A549 (cell line): ENCODE data around the gene CACNA1E. TPM values are rescaled to one million over a fixed set of nuclear protein-coding genes. Genes with fewer than 3 reads are reported as not detected.

ENCODE experiments used
- ATAC-seq, 2 experiments: fragments of 200-7000 bp in 1 of 2; fragments of >200 bp in 1 of 2; cut with Nextera tagmentation in 1 of 2; cut with Tn5 transposase in 1 of 2; 3 replicates each; pipeline versions ENCODE4 v1.8.0 to v1.9.1; 2018 to 2020; ENCODE audit warnings: mild to moderate bottlenecking in 1 of 2, moderate library complexity in 1 of 2
- CTCF ChIA-PET: fragments of 300-600 bp; sonication (Branson Sonifier 250); formaldehyde crosslinking; extraction: SDS; loops from one replicate; lab custom pipeline; 2021; ENCODE audit warnings: antibody characterized with exemption, inconsistent platforms; lab: Yijun Ruan, JAX
- POLR2A ChIA-PET: fragments of 350-600 bp; formaldehyde crosslinking; extraction: SDS; loops from one replicate; lab custom pipeline; 2021; ENCODE audit warnings: antibody characterized with exemption, inconsistent platforms; lab: Yijun Ruan, JAX
- DNase-seq, 2 experiments: peaks; one replicate each; pipeline versions ENCODE4 v3.0.0 to v3.0.0-alpha.2; 2011 to 2016; ENCODE audit warnings: low read depth in 1 of 2, low spot score in 1 of 2
- FAIRE-seq: peaks from 2 replicates; lab custom pipeline; 2011; peaks lifted over from hg19 to GRCh38; lab: Jason Lieb, UNC
- H3K27ac ChIP-seq, 2 experiments: fragments of >200 bp; sonication (Bioruptor Twin); formaldehyde crosslinking; 3 replicates each; pipeline ENCODE4 v1.5.1; 2016 to 2017
- H3K4me1 ChIP-seq: fragments of >200 bp; sonication (Bioruptor Twin); formaldehyde crosslinking; 3 replicates; pipeline ENCODE4 v1.6.1; 2016
- H3K4me2 ChIP-seq: fragments of >200 bp; sonication (Bioruptor Twin); formaldehyde crosslinking; 3 replicates; pipeline ENCODE4 v1.6.1; 2016
- H3K4me3 ChIP-seq: fragments of >200 bp; sonication (Bioruptor Twin); formaldehyde crosslinking; 3 replicates; pipeline ENCODE4 v1.5.1; 2016
- H3K9me3 ChIP-seq: fragments of >200 bp; sonication (Bioruptor Twin); formaldehyde crosslinking; 3 replicates; pipeline ENCODE4 v1.6.1; 2016
- BCL3 ChIP-seq: fragments of >200 bp; sonication (Bioruptor Twin); formaldehyde crosslinking; IDR thresholded peaks from 3 replicates; pipeline ENCODE4 v1.6.1; 2016
- CBX8 ChIP-seq: fragments of 200-600 bp; sonication (generic); IDR thresholded peaks from 2 replicates; pipeline ENCODE4 v1.6.1; 2016
- CHD2 ChIP-seq: fragments of 150-350 bp; IDR thresholded peaks from 2 replicates; pipeline ENCODE4 v1.6.1; 2014; ENCODE audit warnings: low read length; ENCODE audit not compliant: partially characterized antibody
- E2F6 ChIP-seq: IDR thresholded peaks from 2 replicates; pipeline ENCODE4 v1.6.1; 2012; ENCODE audit warnings: low read depth, borderline replicate concordance
- EHF ChIP-seq: fragments of 250-450 bp; sonication (Bioruptor Pico); IDR thresholded peaks from 2 replicates; pipeline ENCODE4 v1.5.0; 2020; ENCODE audit warnings: mild to moderate bottlenecking
- EP300 ChIP-seq, 2 experiments: fragments of >200 bp; sonication (Bioruptor Twin); formaldehyde crosslinking; IDR thresholded peaks; 2 replicates in 1 of 2; 3 replicates in 1 of 2; pipeline ENCODE4 v1.6.1; 2016 to 2017
- ESRRA ChIP-seq: fragments of 150-350 bp; IDR thresholded peaks from 2 replicates; pipeline ENCODE4 v1.6.1; 2014; ENCODE audit warnings: mild to moderate bottlenecking, low read length, borderline replicate concordance
- FOSB ChIP-seq: fragments of 250-450 bp; sonication (Bioruptor Pico); IDR thresholded peaks from 2 replicates; pipeline ENCODE4 v1.5.0; 2020; ENCODE audit warnings: mild to moderate bottlenecking, moderate library complexity
- FOSL2 ChIP-seq, 2 experiments: fragments of 450-650 bp in 1 of 2; fragments of >200 bp in 1 of 2; sonication (Bioruptor Twin) in 1 of 2; formaldehyde crosslinking; IDR thresholded peaks; 2 replicates each; pipeline versions ENCODE4 v1.5.0 to v1.6.1; 2016 to 2020; ENCODE audit warnings: mild to moderate bottlenecking in 1 of 2, moderate library complexity in 1 of 2
- GATA3 ChIP-seq: IDR thresholded peaks from 2 replicates; pipeline ENCODE4 v1.6.1; 2012; ENCODE audit warnings: borderline replicate concordance
- HMGXB4 ChIP-seq: fragments of 250-450 bp; sonication (Bioruptor Pico); IDR thresholded peaks from 2 replicates; pipeline ENCODE4 v1.5.0; 2021; ENCODE audit warnings: mild to moderate bottlenecking, moderate library complexity, borderline replicate concordance
- HOXA7 ChIP-seq: fragments of 250-450 bp; sonication (Bioruptor Pico); IDR thresholded peaks from 2 replicates; pipeline ENCODE4 v1.5.0; 2020; ENCODE audit warnings: mild to moderate bottlenecking, moderate library complexity
- HOXB13 ChIP-seq: fragments of 250-450 bp; sonication (Bioruptor Pico); IDR thresholded peaks from 2 replicates; pipeline ENCODE4 v1.5.0; 2020; ENCODE audit warnings: low read depth, mild to moderate bottlenecking, moderate library complexity
- HOXB5 ChIP-seq: fragments of 250-450 bp; sonication (Bioruptor Pico); IDR thresholded peaks from 2 replicates; pipeline ENCODE4 v1.5.0; 2020; ENCODE audit warnings: mild to moderate bottlenecking, moderate library complexity
- KDM5A ChIP-seq: fragments of 200-600 bp; sonication (generic); IDR thresholded peaks from 2 replicates; pipeline ENCODE4 v1.6.1; 2016; ENCODE audit warnings: antibody characterized with exemption, mild to moderate bottlenecking
- MAFK ChIP-seq: fragments of 450-650 bp; IDR thresholded peaks from 2 replicates; pipeline ENCODE4 v1.6.1; 2014; ENCODE audit not compliant: partially characterized antibody
- MAZ ChIP-seq: fragments of 150-350 bp; IDR thresholded peaks from 2 replicates; pipeline ENCODE4 v1.6.1; 2014; ENCODE audit warnings: antibody characterized with exemption, low read depth, low read length, borderline replicate concordance
- MYC ChIP-seq: IDR thresholded peaks from 2 replicates; pipeline ENCODE4 v1.6.1; 2012; ENCODE audit warnings: mild to moderate bottlenecking, inconsistent platforms, low read length, improper control_type of control experiment, borderline replicate concordance
- NPAS2 ChIP-seq: fragments of 250-450 bp; sonication (Bioruptor Pico); IDR thresholded peaks from 2 replicates; pipeline ENCODE4 v1.8.0; 2022; ENCODE audit warnings: mild to moderate bottlenecking, moderate library complexity, borderline replicate concordance
- PBX3 ChIP-seq: IDR thresholded peaks from 2 replicates; pipeline ENCODE4 v1.6.1; 2012
- RCOR1 ChIP-seq: fragments of 150-350 bp; IDR thresholded peaks from 2 replicates; pipeline ENCODE4 v1.6.1; 2014; ENCODE audit warnings: antibody characterized with exemption, low read length, low read depth
- RFX5 ChIP-seq: fragments of 450-650 bp; IDR thresholded peaks from 2 replicates; pipeline ENCODE4 v1.7.1; 2014; ENCODE audit warnings: antibody characterized with exemption, mild to moderate bottlenecking, moderate library complexity
- SMC3 ChIP-seq: fragments of >200 bp; sonication (Bioruptor Twin); formaldehyde crosslinking; IDR thresholded peaks from 3 replicates; pipeline ENCODE4 v1.6.1; 2018; ENCODE audit warnings: inconsistent platforms
- SREBF2 ChIP-seq: fragments of 450-650 bp; IDR thresholded peaks from 2 replicates; pipeline ENCODE4 v1.6.1; 2014; ENCODE audit warnings: mild to moderate bottlenecking, moderate library complexity
- TFCP2L1 ChIP-seq: fragments of 250-450 bp; sonication (Bioruptor Pico); IDR thresholded peaks from 2 replicates; pipeline ENCODE4 v1.5.0; 2021; ENCODE audit warnings: mild to moderate bottlenecking
- USF2 ChIP-seq: fragments of 450-650 bp; IDR thresholded peaks from 2 replicates; pipeline ENCODE4 v1.6.1; 2014; ENCODE audit warnings: antibody characterized with exemption
- ZC3H11A ChIP-seq: fragments of 450-650 bp; IDR thresholded peaks from 2 replicates; pipeline ENCODE4 v1.6.1; 2014; ENCODE audit warnings: antibody characterized with exemption, mild to moderate bottlenecking
- ZSCAN20 ChIP-seq: fragments of 250-450 bp; sonication (Bioruptor Pico); IDR thresholded peaks from 2 replicates; pipeline ENCODE4 v1.8.0; 2022; ENCODE audit warnings: mild to moderate bottlenecking, moderate library complexity
- WGBS: methylation state at CpG from one replicate; pipeline ENCODE4 v1.1.6; 2017; ENCODE audit errors: missing lambda C conversion rate; 5-methylcytosine and 5-hydroxymethylcytosine counted together
- polyA plus RNA-seq, 4 experiments: library from polyadenylated mRNA; depleted of rRNA in 3 of 4; stranded (reverse); fragments of >200 nt; fragmentation: RNase III in 1 of 4; extraction: RNeasy Plus Mini Kit Qiagen cat#74134 plus additional on column Dnase treatment in 1 of 4; gene quantifications; 2 replicates in 3 of 4; 3 replicates in 1 of 4; pipeline ENCODE4 v1.2.3, GENCODE V29; 2011 to 2017

CACNA1E gene
- polyA plus RNA-seq, 2 of the 4 experiments (the other 2 are of a cell fraction), result 0.01 TPM; not detected in 1

- Histone ChIP-seq H3K27ac (no peak overlapping the region), H3K9me3 (no peaks in the 10 kb centered on the region), H3K4me3 (no peak overlapping the region), H3K4me2 (no peak overlapping the region), H3K4me1 (no peaks in the 10 kb centered on the region)
- ChIA-PET POLR2A (no interaction called here), CTCF (interaction anchor here (2.0 kb wide), 1 partner anchor 16 kb away, joined by 5 read pairs; no protein-coding TSS in a partner anchor)
- 30% methylated on average over 6 of the region's 6 CpGs for WGBS
- FAIRE-seq (no peak), DNase-seq (no peak), ATAC-seq (peak in 1 of 2 experiments; percentile 33; a peak in 3 of 6 replicates)
- TF ChIP-seq BCL3 (no peak), ZSCAN20 (no peak), MAZ (no peak), HMGXB4 (CRISPR knock-in tag) (no peak), KDM5A (no peak), EP300 (IDR thresholded peaks at IDR 0.05) (no peak), E2F6 (no peak), USF2 (no peak), SREBF2 (no peak), EHF (CRISPR knock-in tag) (no peak), RFX5 (no peak), FOSL2 (IDR thresholded peaks at IDR 0.05) (no peak), FOSL2 (CRISPR knock-in tag; IDR thresholded peaks at IDR 0.05) (no peak), ESRRA (no peak), HOXA7 (CRISPR knock-in tag) (no peak), MAFK (no peak), GATA3 (no peak), CHD2 (no peak), SMC3 (no peak), CBX8 (no peak), ZC3H11A (no peak)
Measured at GRCh38 chr1:181779343-181779742, 296.0 kb downstream of the CACNA1E start.

- TF ChIP-seq USF2 (no peak), GATA3 (no peak), CHD2 (no peak), KDM5A (no peak), MAFK (no peak), HOXA7 (CRISPR knock-in tag) (no peak), PBX3 (no peak), HOXB13 (CRISPR knock-in tag) (no peak), RCOR1 (no peak), NPAS2 (no peak), TFCP2L1 (CRISPR knock-in tag) (no peak), FOSB (CRISPR knock-in tag) (no peak), CBX8 (no peak), HOXB5 (CRISPR knock-in tag) (no peak), MYC (no peak), SMC3 (no peak)
Measured at GRCh38 chr1:181783208-181783607, 299.9 kb downstream of the CACNA1E start.

More at GRCh38 chr1:181783208-181783607, 299.9 kb downstream of the CACNA1E start:
- H3K9me3 ChIP-seq, result no peaks in the 10 kb centered on the region
- no peak for FAIRE-seq
- no peak overlapping the region for H3K4me2 ChIP-seq
- no peaks in the 10 kb centered on the region for H3K4me1 ChIP-seq
- ATAC-seq, result no peak
- ChIA-PET POLR2A (no interaction called here), CTCF (no interaction called here)
- no peak overlapping the region for H3K27ac ChIP-seq
- WGBS, result 0% methylated on average over 2 of the region's 2 CpGs
- H3K4me3 ChIP-seq, result no peak overlapping the region
- no peak for DNase-seq
